Measurements from ENCODE around the gene ADAMTS15.

The ADAMTS15 gene

GRCh38 chr11:130418210-130418609 lies 30.2 kb upstream of the ADAMTS15 start:
- no peak for TF ChIP-seq CTCF (IDR thresholded peaks at IDR 0.05; ENCODE audit: insufficient read depth, low read depth, low read length, missing control alignments)
- DNase-seq (ENCODE audit: low read depth), result no peak
- H3K4me3 ChIP-seq (ENCODE audit: low read length), result no peak overlapping the region

GRCh38 chr11:130418756-130419155 lies 29.7 kb upstream of the ADAMTS15 start:
- TF ChIP-seq CTCF (IDR thresholded peaks at IDR 0.05; ENCODE audit: insufficient read depth, low read depth, low read length, missing control alignments), result no peak
- DNase-seq (ENCODE audit: low read depth), result no peak
- H3K4me3 ChIP-seq (ENCODE audit: low read length), result no peak overlapping the region

- no peak for DNase-seq (ENCODE audit: low read depth)
- no peak overlapping the region for H3K4me3 ChIP-seq (ENCODE audit: low read length)
- TF ChIP-seq CTCF (IDR thresholded peaks at IDR 0.05; ENCODE audit: insufficient read depth, low read depth, low read length, missing control alignments), result no peak
Observed at GRCh38 chr11:130420478-130421198, 27.8 kb upstream of the ADAMTS15 start.

GRCh38 chr11:130421199-130421585 lies 27.3 kb upstream of the ADAMTS15 start:
- no peak for DNase-seq (ENCODE audit: low read depth)
- no peak for TF ChIP-seq CTCF (IDR thresholded peaks at IDR 0.05; ENCODE audit: insufficient read depth, low read depth, low read length, missing control alignments)
- no peak overlapping the region for H3K4me3 ChIP-seq (ENCODE audit: low read length)

GRCh38 chr11:130421697-130422096 lies 26.7 kb upstream of the ADAMTS15 start:
- DNase-seq (ENCODE audit: low read depth), result no peak
- TF ChIP-seq CTCF (IDR thresholded peaks at IDR 0.05; ENCODE audit: insufficient read depth, low read depth, low read length, missing control alignments), result no peak
- no peak overlapping the region for H3K4me3 ChIP-seq (ENCODE audit: low read length)

- no peak for DNase-seq (ENCODE audit: low read depth)
- H3K4me3 ChIP-seq (ENCODE audit: low read length), result no peak overlapping the region
- TF ChIP-seq CTCF (IDR thresholded peaks at IDR 0.05; ENCODE audit: insufficient read depth, low read depth, low read length, missing control alignments), result no peak
Observed at GRCh38 chr11:130422251-130422995, 26.0 kb upstream of the ADAMTS15 start.
